Measurements from ENCODE around the gene STEAP4.

DNA sequence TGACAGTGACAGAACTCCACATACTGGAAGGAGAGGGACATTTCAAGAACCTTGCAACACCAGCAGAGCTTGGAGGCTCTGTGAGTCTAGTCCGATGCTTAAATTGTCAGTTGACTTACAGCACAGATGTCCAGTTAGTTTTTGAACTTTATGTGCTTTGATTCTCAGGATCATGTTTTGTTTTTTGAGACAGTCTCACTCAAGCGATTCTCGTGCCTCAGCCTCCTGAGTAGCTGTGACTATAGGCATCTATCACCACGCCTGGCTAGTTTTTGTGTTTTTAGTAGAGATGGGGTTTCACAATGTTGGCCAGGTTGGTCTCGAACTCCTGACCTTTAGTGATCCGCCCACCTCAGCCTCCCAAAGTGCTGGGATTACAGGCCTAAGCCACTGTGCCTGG is 31.8 kb upstream of the STEAP4 start:
- TF ChIP-seq POLR2A (IDR thresholded peaks at IDR 0.05) (no peak), CTCF (IDR thresholded peaks at IDR 0.05) (no peak)
